Activated CD4-positive, alpha-beta T cell treated with anti-CD3 and anti-CD28 coated beads for 36 hours (primary cell): ENCODE results near the gene TCF7L2. TPM values are rescaled to one million over a fixed set of nuclear protein-coding genes. Genes with fewer than 3 reads are reported as not detected.
A peak's percentile ranks its signal among the peaks of the same experiment; 100 is the strongest.

Experiments used
- ATAC-seq: fragments of 200-7000 bp; cut with Tn5 transposase; one replicate; pipeline ENCODE4 v1.10.0; 2021; ENCODE audit warnings: mild to moderate bottlenecking, moderate library complexity
- CTCF ChIA-PET: fragments of 350-600 bp; sonication (Branson Sonifier 250); formaldehyde crosslinking; loops from one replicate; lab custom pipeline; 2021; ENCODE audit warnings: antibody characterized with exemption; lab: Charles Lee
- POLR2A ChIA-PET: fragments of 350-600 bp; sonication (Branson Sonifier 250); formaldehyde crosslinking; loops from one replicate; lab custom pipeline; 2021; ENCODE audit warnings: antibody characterized with exemption, inconsistent platforms; lab: Charles Lee
- DNase-seq: peaks from one replicate; pipeline ENCODE4 v3.0.0-alpha.2; 2020
- H3K27ac Mint-ChIP-seq: one replicate; pipeline ENCODE4 v1.8.0; 2021; ENCODE audit warnings: mixed read lengths
- H3K27me3 Mint-ChIP-seq: one replicate; pipeline ENCODE4 v1.8.0; 2021; ENCODE audit warnings: mixed read lengths
- H3K36me3 Mint-ChIP-seq: one replicate; pipeline ENCODE4 v1.8.0; 2021; ENCODE audit warnings: low read depth, mixed read lengths
- H3K4me1 Mint-ChIP-seq: one replicate; pipeline ENCODE4 v1.8.0; 2021; ENCODE audit warnings: mixed read lengths
- H3K4me3 Mint-ChIP-seq: one replicate; pipeline ENCODE4 v1.8.0; 2021; ENCODE audit warnings: mild to moderate bottlenecking, moderate library complexity, mixed read lengths
- H3K9me3 Mint-ChIP-seq: one replicate; pipeline ENCODE4 v1.8.0; 2021; ENCODE audit warnings: low read depth, mixed read lengths
- intact Hi-C, 2 experiments: fragments of 100-400 bp; cut with DNase I in 1 of 2; cut with micrococcal nuclease in 1 of 2; formaldehyde crosslinking; loops; one replicate each; pipeline versions ENCODE4 v1.14.2 to v1.15.1; 2022 to 2024; cut with DNase I, micrococcal nuclease
- total RNA-seq, 2 experiments: library from RNA; stranded (reverse); gene quantifications; one replicate each; pipeline ENCODE4 v1.2.3, GENCODE V29; 2021

The TCF7L2 gene
- total RNA-seq, 2 experiments from 2014 or later, result 0.87 to 1.7 TPM

DNA sequence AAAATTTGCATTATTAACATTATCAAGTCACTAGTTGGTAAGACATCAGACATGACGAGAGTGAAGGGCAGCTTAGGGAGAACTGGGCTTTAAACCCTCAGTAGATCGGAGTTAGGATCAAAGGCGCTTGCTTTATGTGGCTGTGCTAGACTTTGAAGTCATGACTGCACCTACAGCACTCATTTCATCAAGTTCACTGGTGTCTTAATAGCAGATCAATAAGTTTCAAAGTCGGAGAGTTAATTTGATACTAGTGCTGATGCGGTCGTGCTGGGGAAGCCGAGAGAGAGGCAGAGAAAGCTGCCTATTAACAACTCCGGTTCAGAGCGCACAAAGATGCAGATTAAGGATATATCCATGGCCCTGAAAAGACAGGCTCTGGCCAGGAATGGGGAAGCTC is 172.9 kb downstream of the TCF7L2 start:
- Mint-ChIP-seq H3K27me3 (peaks cover 32% of the 10 kb centered on the region), H3K27ac (no peak overlapping the region), H3K9me3 (no peaks in the 10 kb centered on the region), H3K4me3 (no peak overlapping the region), H3K4me1 (peaks cover 6% of the 10 kb centered on the region), H3K36me3 (no peaks in the 10 kb centered on the region)
- CTCF ChIA-PET, result interaction anchor here (0.6 kb wide), 2 partner anchors 26 to 184 kb away, joined by 3 read pairs; no protein-coding TSS in a partner anchor
- DNase-seq (no peak), ATAC-seq (no peak)
- POLR2A ChIA-PET, result no interaction called here
- intact Hi-C loops, result loop anchor here in 1 of 2 experiments (10.0 kb wide), 2 partner anchors 262 to 398 kb away; no protein-coding TSS in a partner anchor

DNA sequence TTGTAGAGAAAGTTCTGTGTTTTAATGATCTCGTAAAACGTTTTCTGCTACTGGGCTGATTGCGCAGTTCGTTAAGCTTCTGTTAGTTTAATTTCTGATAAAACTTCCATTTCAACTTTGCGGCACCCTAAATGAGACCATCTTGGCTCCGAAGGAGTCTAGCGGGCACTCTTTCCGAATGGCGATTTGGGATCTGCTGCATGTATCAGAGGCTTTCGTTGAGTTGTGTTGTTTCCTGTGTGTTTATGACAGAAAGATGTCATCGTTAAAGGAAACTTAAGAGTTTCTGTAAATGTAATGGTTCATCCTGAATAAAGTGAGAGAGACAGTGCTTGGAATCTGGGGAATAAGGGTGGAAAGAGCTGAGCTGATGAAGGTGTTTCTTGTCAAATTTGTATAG is 174.7 kb downstream of the TCF7L2 start:
- Mint-ChIP-seq H3K9me3 (no peaks in the 10 kb centered on the region), H3K27me3 (peaks cover 43% of the 10 kb centered on the region), H3K4me1 (peaks cover 6% of the 10 kb centered on the region), H3K4me3 (no peak overlapping the region), H3K27ac (no peak overlapping the region), H3K36me3 (no peaks in the 10 kb centered on the region)
- DNase-seq, result no peak
- ChIA-PET POLR2A (no interaction called here), CTCF (interaction anchor here (0.8 to 1.0 kb wide), 3 partner anchors 259 to 589 kb away, joined by 3 to 4 read pairs (median 3); no protein-coding TSS in a partner anchor)
- ATAC-seq, result no peak
- intact Hi-C loops, result loop anchor here (5.0 to 10.0 kb wide), 3 partner anchors 260 to 557 kb away; no protein-coding TSS in a partner anchor

DNA sequence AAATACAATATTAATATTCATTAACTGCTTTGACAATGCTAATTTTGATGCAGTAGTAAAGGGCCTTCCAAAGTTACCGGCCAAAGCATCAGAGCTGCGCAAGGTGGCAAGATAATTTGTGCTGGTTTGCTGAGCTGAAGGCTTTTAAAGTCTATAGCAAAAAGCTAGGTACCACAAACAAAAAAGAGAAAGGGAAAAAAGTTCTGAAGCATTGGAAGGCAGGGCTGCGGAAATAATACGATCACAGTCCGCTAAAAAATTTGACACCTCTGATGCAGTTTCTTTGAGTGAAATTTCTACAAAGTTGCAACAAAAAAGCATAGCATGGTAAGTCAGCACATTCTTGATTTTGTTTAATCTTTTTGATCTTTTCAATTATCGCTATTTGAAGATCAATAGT is 175.6 kb downstream of the TCF7L2 start:
- Mint-ChIP-seq H3K27me3 (peaks cover 42% of the 10 kb centered on the region), H3K36me3 (no peaks in the 10 kb centered on the region), H3K4me1 (peaks cover 6% of the 10 kb centered on the region), H3K4me3 (no peak overlapping the region), H3K9me3 (no peaks in the 10 kb centered on the region), H3K27ac (no peak overlapping the region)
- DNase-seq, result no peak
- ATAC-seq, result no peak
- POLR2A ChIA-PET, result no interaction called here
- CTCF ChIA-PET, result interaction anchor here (0.6 to 0.9 kb wide), 3 partner anchors 15 to 497 kb away, joined by 3 read pairs; no protein-coding TSS in a partner anchor
- intact Hi-C loops, result loop anchor here (1.0 to 10.0 kb wide), 6 partner anchors 259 to 650 kb away; no protein-coding TSS in a partner anchor

DNA sequence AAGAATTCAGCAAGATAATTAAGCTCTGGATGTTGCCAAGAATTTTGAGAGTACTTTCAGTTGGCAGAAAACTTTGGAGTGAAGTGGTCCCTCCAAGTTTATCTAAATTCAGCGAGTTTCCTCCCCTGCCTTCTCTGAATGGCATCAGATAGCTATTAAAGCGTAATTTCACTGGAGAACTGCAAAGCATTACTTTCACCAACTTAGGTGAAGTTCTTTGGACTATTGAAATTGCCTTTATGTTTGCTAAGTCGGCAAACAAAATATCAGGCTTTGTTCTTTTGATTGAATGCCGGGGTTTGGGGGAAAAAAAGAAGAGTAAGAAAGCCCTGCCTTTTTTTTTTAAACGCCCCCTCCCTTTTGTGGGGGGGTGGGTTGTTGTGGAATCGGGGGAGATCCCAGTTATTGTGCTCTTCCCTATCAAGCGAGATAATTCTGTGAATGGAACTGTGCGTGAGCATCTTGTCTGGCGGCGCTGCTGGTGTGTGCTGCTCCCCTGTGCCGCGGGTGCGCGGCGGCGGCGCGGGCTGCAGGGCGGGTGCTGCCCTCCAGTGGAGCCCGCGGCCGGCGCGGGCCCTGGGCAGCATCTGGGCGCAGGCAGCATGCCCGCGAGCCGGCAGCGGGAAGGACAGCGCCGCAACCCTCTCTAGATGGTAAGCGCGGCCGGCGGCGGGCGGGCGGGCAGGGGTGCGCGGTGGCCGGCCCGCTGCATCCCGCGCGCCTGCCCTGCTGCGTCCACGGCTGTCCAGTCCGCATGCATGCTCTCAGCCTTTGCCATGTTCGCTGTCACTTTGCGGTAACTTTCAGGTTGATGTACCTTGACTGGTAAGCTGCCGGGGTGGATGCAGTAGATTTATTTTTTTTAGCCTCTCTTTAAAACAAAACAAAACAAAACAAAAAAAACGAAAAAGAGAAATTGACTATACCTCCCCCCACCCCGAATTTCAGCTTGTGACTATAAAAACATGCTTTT is 176.5 kb downstream of the TCF7L2 start:
- Mint-ChIP-seq H3K36me3 (no peaks in the 10 kb centered on the region), H3K4me3 (peak overlapping the region; percentile 28), H3K4me1 (peaks cover 6% of the 10 kb centered on the region), H3K9me3 (no peaks in the 10 kb centered on the region), H3K27ac (no peak overlapping the region), H3K27me3 (peaks cover 44% of the 10 kb centered on the region)
- intact Hi-C loops, result loop anchor here (1.0 to 10.0 kb wide), 6 partner anchors 258 to 651 kb away; no protein-coding TSS in a partner anchor
- DNase-seq, result peak; percentile 76
- CTCF ChIA-PET, result interaction anchor here (0.6 to 1.1 kb wide), 6 partner anchors 16 to 272 kb away, joined by 3 read pairs; no protein-coding TSS in a partner anchor
- peak; percentile 90 for ATAC-seq
- POLR2A ChIA-PET, result interaction anchor here (0.7 kb wide), 1 partner anchor 32 kb away, joined by 3 read pairs; no protein-coding TSS in a partner anchor

DNA sequence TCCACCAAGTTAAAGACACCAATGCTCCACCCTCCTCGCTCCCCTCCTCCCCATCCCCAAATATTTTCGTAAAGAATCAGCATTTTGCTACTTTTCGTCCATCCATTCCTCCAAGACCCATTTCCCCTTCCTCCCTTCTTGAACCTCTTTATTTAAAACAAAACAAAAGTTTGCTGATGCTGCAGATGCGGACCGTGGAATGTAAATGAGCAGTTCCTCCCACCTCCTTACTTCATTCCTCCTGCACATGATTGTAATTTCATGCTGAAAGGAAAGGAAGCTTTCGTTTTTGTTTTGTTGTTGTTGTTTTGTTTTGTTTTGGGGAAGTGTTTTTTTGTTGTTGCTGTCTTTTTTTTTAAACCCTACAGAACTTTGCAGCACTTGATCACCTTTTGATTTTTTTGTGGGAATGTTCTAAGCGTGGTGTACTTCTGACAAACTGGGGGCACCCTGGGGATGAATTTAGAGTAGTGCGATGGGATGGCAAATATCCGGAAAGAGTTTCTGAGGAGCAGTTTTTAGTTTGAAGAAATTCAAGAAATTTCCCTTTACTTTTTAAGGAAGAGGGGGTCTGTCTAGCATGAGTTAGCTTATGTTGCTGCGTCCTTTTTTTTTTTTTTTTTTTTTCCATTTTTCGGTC is 177.3 kb downstream of the TCF7L2 start:
- ATAC-seq (no peak), DNase-seq (no peak)
- H3K4me1 Mint-ChIP-seq, result peaks cover 6% of the 10 kb centered on the region
- H3K36me3 Mint-ChIP-seq, result no peaks in the 10 kb centered on the region
- no peaks in the 10 kb centered on the region for H3K9me3 Mint-ChIP-seq
- no peak overlapping the region for H3K27ac Mint-ChIP-seq
- peaks cover 50% of the 10 kb centered on the region for H3K27me3 Mint-ChIP-seq
- intact Hi-C loops, result loop anchor here (5.0 to 10.0 kb wide), 3 partner anchors 257 to 560 kb away; no protein-coding TSS in a partner anchor
- POLR2A ChIA-PET, result interaction anchor here (0.7 kb wide), 1 partner anchor 33 kb away, joined by 3 read pairs; no protein-coding TSS in a partner anchor
- CTCF ChIA-PET, result interaction anchor here (0.6 to 1.1 kb wide), 7 partner anchors 21 to 663 kb away, joined by 3 read pairs; no protein-coding TSS in a partner anchor
- no peak overlapping the region for H3K4me3 Mint-ChIP-seq

DNA sequence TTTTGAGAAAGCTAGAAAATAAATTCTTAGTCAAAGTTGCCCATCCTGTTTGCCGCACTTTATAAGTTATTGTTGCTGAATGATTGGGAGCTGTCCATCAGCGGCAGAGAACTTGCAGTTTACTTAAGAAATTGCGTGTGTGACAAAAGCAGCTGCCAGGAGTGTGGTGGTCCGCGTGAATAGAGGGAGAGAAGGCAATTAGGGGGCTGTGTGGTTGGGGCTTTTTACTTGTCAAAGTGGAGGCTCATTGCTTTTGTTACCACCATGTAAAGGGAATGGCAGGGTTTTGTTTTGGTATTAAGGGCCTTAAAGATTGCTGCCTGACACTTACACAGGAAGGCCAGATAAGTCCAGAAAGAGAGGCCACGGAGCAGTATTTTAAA is 177.8 kb downstream of the TCF7L2 start:
- Mint-ChIP-seq H3K9me3 (no peaks in the 10 kb centered on the region), H3K27ac (no peak overlapping the region), H3K27me3 (peaks cover 50% of the 10 kb centered on the region), H3K4me3 (no peak overlapping the region), H3K36me3 (no peaks in the 10 kb centered on the region), H3K4me1 (peaks cover 6% of the 10 kb centered on the region)
- no peak for ATAC-seq
- intact Hi-C loops, result loop anchor here (5.0 to 10.0 kb wide), 3 partner anchors 257 to 561 kb away; no protein-coding TSS in a partner anchor
- ChIA-PET POLR2A (interaction anchor here (0.6 kb wide), 1 partner anchor 38 kb away, joined by 4 read pairs; no protein-coding TSS in a partner anchor), CTCF (interaction anchor here (0.7 to 1.1 kb wide), 4 partner anchors 270 to 664 kb away, joined by 3 read pairs; no protein-coding TSS in a partner anchor)
- DNase-seq, result no peak

DNA sequence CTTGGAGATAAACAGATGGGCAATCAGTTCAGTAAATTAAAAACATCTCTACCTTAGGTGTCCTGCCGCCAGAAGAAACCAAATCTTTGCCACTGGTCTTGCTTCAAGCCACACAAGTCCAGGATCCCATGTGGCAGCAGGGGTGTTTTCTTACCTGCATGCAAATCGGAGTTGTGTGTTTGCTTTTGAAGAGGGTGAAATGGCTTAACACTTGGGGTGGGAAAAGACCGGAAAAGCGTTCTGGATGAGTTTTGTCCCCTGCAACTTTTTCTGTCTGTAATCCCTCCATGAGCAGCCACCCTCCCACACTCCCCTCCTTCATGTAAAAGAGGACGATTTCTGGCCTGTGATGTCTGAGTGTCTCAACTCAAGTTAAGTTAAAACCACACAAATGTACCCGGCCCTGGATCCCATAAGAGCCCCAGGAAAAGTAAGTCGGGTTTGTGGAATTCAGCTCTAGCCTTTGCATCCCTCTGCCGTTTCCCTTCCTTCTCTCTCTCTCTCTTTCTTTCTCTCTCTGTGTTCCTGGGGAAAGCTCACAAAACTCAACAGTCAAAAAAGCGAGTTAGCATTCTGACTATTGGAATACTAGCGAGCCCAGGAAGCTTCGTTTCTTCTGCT is 178.5 kb downstream of the TCF7L2 start:
- Mint-ChIP-seq H3K9me3 (no peaks in the 10 kb centered on the region), H3K4me1 (peaks cover 6% of the 10 kb centered on the region), H3K27ac (no peak overlapping the region), H3K4me3 (no peak overlapping the region), H3K27me3 (peaks cover 49% of the 10 kb centered on the region), H3K36me3 (no peaks in the 10 kb centered on the region)
- POLR2A ChIA-PET, result interaction anchor here (0.6 kb wide), 1 partner anchor 37 kb away, joined by 4 read pairs; no protein-coding TSS in a partner anchor
- no peak for DNase-seq
- intact Hi-C loops, result loop anchor here (5.0 to 10.0 kb wide), 3 partner anchors 256 to 561 kb away; no protein-coding TSS in a partner anchor
- CTCF ChIA-PET, result interaction anchor here (0.5 kb wide), 1 partner anchor 18 kb away, joined by 4 read pairs; no protein-coding TSS in a partner anchor
- ATAC-seq, result no peak

DNA sequence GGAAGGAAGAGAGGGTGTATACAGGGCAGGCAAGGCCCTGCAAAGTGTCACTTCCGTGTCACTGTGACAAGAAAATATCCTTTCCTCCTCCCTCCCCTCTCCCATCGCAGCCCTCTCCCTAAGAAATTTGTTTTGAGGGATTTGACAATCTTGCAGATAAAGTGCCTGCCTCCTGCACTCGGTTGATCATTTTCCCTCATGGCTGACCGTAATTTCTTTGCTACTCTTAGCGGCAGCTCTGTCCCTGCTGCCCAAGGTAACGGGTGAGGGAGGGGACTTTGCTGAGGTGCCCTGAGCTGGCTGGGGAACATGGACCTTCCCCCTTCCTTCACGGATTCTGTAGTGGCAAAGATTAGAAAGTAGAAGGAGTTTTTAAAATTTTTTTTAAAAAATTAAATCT is 179.1 kb downstream of the TCF7L2 start:
- Mint-ChIP-seq H3K36me3 (no peaks in the 10 kb centered on the region), H3K27me3 (peaks cover 45% of the 10 kb centered on the region), H3K4me1 (peaks cover 6% of the 10 kb centered on the region), H3K9me3 (no peaks in the 10 kb centered on the region), H3K27ac (no peak overlapping the region), H3K4me3 (no peak overlapping the region)
- DNase-seq, result no peak
- intact Hi-C loops, result loop anchor here (5.0 to 10.0 kb wide), 3 partner anchors 256 to 562 kb away; no protein-coding TSS in a partner anchor
- no peak for ATAC-seq
- CTCF ChIA-PET, result interaction anchor here (2.0 kb wide), 1 partner anchor 434 kb away, joined by 6 read pairs; no protein-coding TSS in a partner anchor
- POLR2A ChIA-PET, result no interaction called here

DNA sequence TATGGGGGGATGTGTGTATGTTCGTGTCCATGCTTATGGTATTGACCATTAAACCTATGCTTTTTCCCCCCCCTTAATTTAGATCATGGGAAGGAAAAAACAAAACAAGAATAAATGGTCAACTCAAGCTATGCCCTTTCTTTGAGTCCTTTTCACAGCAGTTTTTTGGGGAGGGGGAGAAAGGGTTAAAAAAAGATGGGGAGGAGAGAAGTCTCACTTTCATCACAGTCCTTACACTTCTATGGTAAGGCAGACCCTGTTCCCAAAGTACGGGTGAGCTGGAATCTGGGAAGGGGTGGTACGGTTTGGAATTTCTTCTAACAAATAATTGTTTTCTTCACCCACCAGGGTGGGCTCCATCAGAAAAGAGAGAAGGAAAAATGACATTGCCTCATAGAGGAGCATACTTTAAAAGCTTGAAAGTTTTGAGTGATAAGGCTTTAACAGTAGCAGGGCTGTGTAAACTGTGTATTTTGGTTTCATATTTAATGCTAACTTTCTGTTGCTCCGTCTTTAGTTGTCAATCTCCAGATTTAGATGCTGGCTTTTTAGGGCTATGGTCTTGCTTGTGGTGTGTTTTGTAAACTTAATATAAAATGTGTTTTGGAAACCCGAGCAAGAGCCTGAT is 180.1 kb downstream of the TCF7L2 start:
- no peaks in the 10 kb centered on the region for H3K36me3 Mint-ChIP-seq
- H3K9me3 Mint-ChIP-seq, result no peaks in the 10 kb centered on the region
- ATAC-seq (no peak), DNase-seq (no peak)
- no peak overlapping the region for H3K4me3 Mint-ChIP-seq
- H3K27ac Mint-ChIP-seq, result no peak overlapping the region
- peaks cover 41% of the 10 kb centered on the region for H3K27me3 Mint-ChIP-seq
- ChIA-PET POLR2A (no interaction called here), CTCF (interaction anchor here (0.6 to 2.0 kb wide), 2 partner anchors 116 to 433 kb away, joined by 3 to 6 read pairs; no protein-coding TSS in a partner anchor)
- intact Hi-C loops, result no loop called here
- H3K4me1 Mint-ChIP-seq, result peaks cover 6% of the 10 kb centered on the region
